Activated T-cell treated with anti-CD3 and anti-CD28 coated beads, Interleukin-2, amount 50 U/mL, for 72 hours (primary cell): ENCODE results near the gene MYBPC1. TPM values are rescaled to one million over a fixed set of nuclear protein-coding genes. Genes with fewer than 3 reads are reported as not detected.
"Not testable (repeated sequence)": the region's sequence is repeated elsewhere in the genome, so short reads cannot be mapped to it uniquely, and the experiment has no call there.

Experiments
- ATAC-seq, 2 donors: fragments of 150-1000 bp; cut with Tn5 transposase; replicated peaks in 1 of 2; 2 replicates each; pipeline ENCODE4 v1.10.0; 2021; ENCODE audit warnings: moderate library complexity in 2 of 2, mild to moderate bottlenecking in 1 of 2
- DNase-seq, 2 donors: peaks; one replicate each; pipeline ENCODE4 v3.0.0; 2021 to 2022; ENCODE audit warnings: mixed read lengths in 1 of 2
- H3K27ac Mint-ChIP-seq: one replicate; pipeline ENCODE4 v1.8.0; 2022; ENCODE audit warnings: mild to moderate bottlenecking, moderate library complexity, mixed read lengths
- H3K27me3 Mint-ChIP-seq: one replicate; pipeline ENCODE4 v1.8.0; 2022; ENCODE audit warnings: low read depth, mixed read lengths
- H3K36me3 Mint-ChIP-seq, 2 donors: one replicate each; pipeline ENCODE4 v1.8.0; 2022; ENCODE audit warnings: mixed read lengths in 2 of 2, mild to moderate bottlenecking in 1 of 2; ENCODE audit not compliant: insufficient read depth in 2 of 2
- H3K4me1 Mint-ChIP-seq: one replicate; pipeline ENCODE4 v1.8.0; 2022; ENCODE audit warnings: low read depth, mixed read lengths
- H3K4me3 Mint-ChIP-seq, 2 donors: one replicate each; pipeline ENCODE4 v1.8.0; 2022; ENCODE audit warnings: mild to moderate bottlenecking in 2 of 2, mixed read lengths in 2 of 2, moderate library complexity in 2 of 2
- H3K9me3 Mint-ChIP-seq, 2 donors: one replicate each; pipeline ENCODE4 v1.8.0; 2022; ENCODE audit warnings: mixed read lengths in 2 of 2
- total RNA-seq, 2 donors: library from RNA; stranded (reverse); gene quantifications; one replicate each; pipeline ENCODE4 v1.2.3, GENCODE V29; 2022

MYBPC1 gene
- total RNA-seq, 2 donors from 2014 or later, result not detected

DNA sequence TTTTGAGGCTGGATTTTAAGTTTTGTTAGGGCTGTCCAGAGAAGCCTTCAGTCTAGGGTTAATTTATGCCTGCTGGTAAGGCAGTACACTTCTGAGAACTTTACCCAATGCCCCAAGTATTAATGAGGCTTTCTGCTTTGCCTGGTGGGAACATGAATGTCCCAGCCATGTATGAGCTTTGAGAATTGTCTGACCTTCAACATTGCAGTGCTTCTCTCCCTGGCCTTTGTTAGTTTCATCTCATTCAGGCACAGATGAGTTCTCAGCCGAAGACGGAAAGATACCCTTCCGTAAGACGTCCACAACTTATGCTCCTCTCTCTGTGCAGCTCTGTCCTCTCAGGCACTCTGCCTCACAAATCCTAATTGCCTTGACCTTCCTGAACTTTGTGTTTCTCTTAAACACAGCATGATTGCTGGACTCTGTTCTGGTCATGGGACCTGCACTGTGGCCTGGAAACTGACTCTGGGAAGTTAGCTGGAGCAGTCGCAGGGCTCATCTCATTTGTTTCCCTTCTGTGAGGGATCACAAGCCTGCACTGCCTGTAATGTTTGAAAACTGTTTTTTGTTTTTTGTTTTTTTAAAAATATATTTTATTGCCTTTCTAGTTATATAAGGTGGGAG lies 118.4 kb downstream of the MYBPC1 start:
- no peaks in the 10 kb centered on the region for H3K9me3 Mint-ChIP-seq
- no peaks in the 10 kb centered on the region for H3K27me3 Mint-ChIP-seq
- peaks cover 14% of the 10 kb centered on the region for H3K4me1 Mint-ChIP-seq
- no peak for DNase-seq
- H3K4me3 Mint-ChIP-seq, result no peak overlapping the region
- H3K27ac Mint-ChIP-seq, result no peak overlapping the region
- ATAC-seq, result no peak
- peaks cover 0 to 2% of the 10 kb centered on the region in 2 donors for H3K36me3 Mint-ChIP-seq

GRCh38 chr12:101713930-101714329 lies 119.2 kb downstream of the MYBPC1 start:
- Mint-ChIP-seq H3K27ac (no peak overlapping the region), H3K4me1 (peaks cover 14% of the 10 kb centered on the region), H3K27me3 (no peaks in the 10 kb centered on the region), H3K4me3 (no peak overlapping the region), H3K36me3 (peaks cover 0 to 2% of the 10 kb centered on the region in 2 donors), H3K9me3 (no peaks in the 10 kb centered on the region)
- DNase-seq (no peak), ATAC-seq (no peak)

- Mint-ChIP-seq H3K9me3 (no peaks in the 10 kb centered on the region), H3K27me3 (no peaks in the 10 kb centered on the region), H3K4me3 (no peak overlapping the region), H3K27ac (no peak overlapping the region), H3K4me1 (peaks cover 5% of the 10 kb centered on the region), H3K36me3 (peaks cover 0 to 2% of the 10 kb centered on the region in 2 donors)
- DNase-seq (no peak), ATAC-seq (no peak)
Measured at GRCh38 chr12:101714877-101715444, 120.2 kb downstream of the MYBPC1 start.

DNA sequence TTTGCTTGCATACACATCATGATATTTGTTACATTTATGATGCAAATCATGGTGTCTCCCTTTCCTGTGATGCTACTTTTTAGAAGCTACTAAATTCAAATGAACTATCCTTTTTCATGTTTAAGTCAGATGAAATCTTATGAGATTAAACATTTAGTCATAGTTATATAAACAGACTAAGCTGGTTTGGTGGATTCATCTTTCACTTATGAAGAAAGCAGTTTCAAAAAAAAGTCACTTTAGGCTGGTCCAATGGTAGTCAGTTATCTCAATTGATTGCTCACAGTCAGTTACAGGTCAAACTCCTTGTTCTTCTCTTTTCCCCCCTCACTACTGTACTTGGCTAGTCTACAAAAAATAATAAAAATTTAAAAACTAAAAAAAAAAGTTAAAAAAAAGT lies 124.8 kb downstream of the MYBPC1 start:
- no peak overlapping the region for H3K4me3 Mint-ChIP-seq
- H3K9me3 Mint-ChIP-seq, result no peaks in the 10 kb centered on the region
- H3K27ac Mint-ChIP-seq, result no peak overlapping the region
- peaks cover 0 to 2% of the 10 kb centered on the region in 2 donors for H3K36me3 Mint-ChIP-seq
- ATAC-seq (no peak), DNase-seq (no peak)
- H3K4me1 Mint-ChIP-seq, result no peaks in the 10 kb centered on the region
- no peaks in the 10 kb centered on the region for H3K27me3 Mint-ChIP-seq

DNA sequence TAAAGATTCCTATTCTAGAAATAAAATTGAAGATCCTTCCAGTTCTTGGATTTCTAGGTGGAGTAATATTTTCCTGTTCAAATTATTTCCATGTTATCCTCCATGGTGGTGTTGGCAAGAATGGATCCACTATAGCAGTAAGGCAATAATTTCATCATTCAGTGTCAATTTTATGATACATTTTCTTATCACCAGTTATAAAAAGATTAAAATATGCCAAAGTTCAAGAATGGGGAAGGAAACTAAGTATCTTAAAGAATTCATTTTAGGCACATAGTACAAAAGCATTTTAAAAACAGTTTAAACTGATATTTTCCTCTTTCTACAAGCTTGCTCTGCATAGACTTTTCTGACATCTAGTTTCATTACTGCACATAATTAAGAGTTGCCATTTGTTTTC lies 125.3 kb downstream of the MYBPC1 start:
- Mint-ChIP-seq H3K4me3 (no peak overlapping the region), H3K4me1 (no peaks in the 10 kb centered on the region), H3K36me3 (peaks cover 0 to 2% of the 10 kb centered on the region in 2 donors), H3K27ac (no peak overlapping the region), H3K9me3 (no peaks in the 10 kb centered on the region), H3K27me3 (no peaks in the 10 kb centered on the region)
- DNase-seq (no peak), ATAC-seq (no peak)

DNA sequence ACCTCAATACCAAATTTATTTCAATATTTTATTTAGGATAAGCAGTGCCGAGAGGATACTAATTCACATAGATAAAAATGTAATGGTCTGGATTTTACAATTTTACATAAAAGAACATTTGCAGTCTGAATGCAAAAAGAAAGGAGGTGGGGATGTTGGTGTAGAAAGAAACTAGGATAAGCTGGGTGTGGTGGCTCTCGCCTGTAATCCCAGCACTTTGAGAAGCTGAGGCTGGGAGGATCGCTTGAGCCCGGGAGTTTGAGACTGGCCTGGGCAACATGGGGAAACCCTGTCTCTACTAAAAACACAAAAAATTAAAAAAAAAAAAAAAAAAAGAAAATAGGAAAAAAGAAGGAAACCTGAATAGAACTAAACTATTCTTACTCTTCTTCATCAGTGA lies 127.6 kb downstream of the MYBPC1 start:
- DNase-seq (no peak), ATAC-seq (no peak)
- no peak overlapping the region for H3K4me3 Mint-ChIP-seq
- peaks cover 0 to 2% of the 10 kb centered on the region in 2 donors for H3K36me3 Mint-ChIP-seq
- no peak overlapping the region for H3K27ac Mint-ChIP-seq
- H3K27me3 Mint-ChIP-seq, result no peaks in the 10 kb centered on the region
- H3K9me3 Mint-ChIP-seq, result no peaks in the 10 kb centered on the region
- H3K4me1 Mint-ChIP-seq, result peaks cover 5% of the 10 kb centered on the region

GRCh38 chr12:101727098-101727497 lies 132.3 kb downstream of the MYBPC1 start:
- Mint-ChIP-seq H3K9me3 (no peaks in the 10 kb centered on the region), H3K27ac (no peak overlapping the region), H3K4me1 (peaks cover 5% of the 10 kb centered on the region), H3K36me3 (peaks cover 0 to 1% of the 10 kb centered on the region in 2 donors), H3K4me3 (no peak overlapping the region), H3K27me3 (no peaks in the 10 kb centered on the region)
- no peak for DNase-seq
- no peak for ATAC-seq

DNA sequence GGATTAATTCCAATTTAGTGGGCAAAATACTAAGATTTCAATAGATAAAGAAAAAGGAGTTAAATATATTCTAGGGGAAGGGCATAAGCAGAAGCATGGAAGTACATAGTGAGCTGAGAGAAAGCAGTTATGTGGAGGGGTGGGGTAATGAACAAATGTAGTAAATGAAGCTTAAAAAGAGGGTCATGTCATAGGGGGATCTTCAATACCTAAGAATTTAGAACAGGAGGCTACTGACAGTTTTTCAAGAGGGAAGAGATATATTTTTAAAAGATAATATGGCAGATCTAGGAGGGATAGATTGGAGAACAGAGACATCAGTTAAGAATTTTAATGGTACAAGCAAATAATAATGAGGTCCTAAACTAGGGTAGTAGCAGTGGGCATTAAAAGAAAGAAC lies 135.1 kb downstream of the MYBPC1 start:
- Mint-ChIP-seq H3K4me1 (peaks cover 5% of the 10 kb centered on the region), H3K36me3 (peaks cover 0 to 4% of the 10 kb centered on the region in 2 donors), H3K27me3 (no peaks in the 10 kb centered on the region), H3K27ac (peak overlapping the region; percentile 47), H3K4me3 (no peak overlapping the region), H3K9me3 (no peaks in the 10 kb centered on the region)
- DNase-seq (no peak), ATAC-seq (no peak)

- no peaks in the 10 kb centered on the region for H3K9me3 Mint-ChIP-seq
- H3K27me3 Mint-ChIP-seq, result no peaks in the 10 kb centered on the region
- peaks cover 0 to 4% of the 10 kb centered on the region in 2 donors for H3K36me3 Mint-ChIP-seq
- H3K4me3 Mint-ChIP-seq, result no peak overlapping the region
- H3K4me1 Mint-ChIP-seq, result no peaks in the 10 kb centered on the region
- no peak for DNase-seq
- no peak for ATAC-seq
- H3K27ac Mint-ChIP-seq, result no peak overlapping the region
Measured at GRCh38 chr12:101732318-101732717, 137.5 kb downstream of the MYBPC1 start.

DNA sequence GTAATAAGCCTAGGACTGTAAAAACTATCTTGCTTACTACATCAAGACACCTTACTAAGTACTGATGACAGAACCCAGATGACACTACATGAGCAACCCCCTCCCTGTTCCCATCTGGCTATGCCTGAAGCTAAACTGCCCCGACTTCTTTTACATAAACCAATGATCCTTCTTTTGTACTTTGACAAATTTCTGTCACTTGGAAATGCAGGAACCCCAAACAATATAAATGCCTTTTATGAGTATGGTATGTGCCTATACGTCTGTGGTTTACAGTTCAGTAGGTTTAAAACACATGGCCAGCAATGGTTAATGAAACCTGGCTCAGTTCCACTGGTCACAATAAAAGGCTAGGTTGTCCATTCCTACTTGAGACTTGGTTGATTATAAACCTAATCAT lies 138.4 kb downstream of the MYBPC1 start:
- H3K4me1 Mint-ChIP-seq, result no peaks in the 10 kb centered on the region
- no peak for ATAC-seq
- no peak overlapping the region for H3K27ac Mint-ChIP-seq
- H3K9me3 Mint-ChIP-seq, result no peaks in the 10 kb centered on the region
- no peak overlapping the region for H3K4me3 Mint-ChIP-seq
- DNase-seq, result no peak
- no peaks in the 10 kb centered on the region for H3K27me3 Mint-ChIP-seq
- H3K36me3 Mint-ChIP-seq, result peaks cover 0 to 4% of the 10 kb centered on the region in 2 donors

- not testable (repeated sequence) for H3K9me3 Mint-ChIP-seq, H3K4me1 Mint-ChIP-seq, H3K4me3 Mint-ChIP-seq, H3K27me3 Mint-ChIP-seq, H3K27ac Mint-ChIP-seq, ATAC-seq, DNase-seq, H3K36me3 Mint-ChIP-seq
Measured at GRCh38 chr12:101734482-101734881, 139.7 kb downstream of the MYBPC1 start.

Other genes with a start within 250 kb of the MYBPC1 start
- gene ARL1, start 187.2 kb upstream of the MYBPC1 start, total RNA-seq, result 10 to 100 TPM; 61.1 to 68.9 TPM
- gene SPIC, start 119.6 kb upstream of the MYBPC1 start, total RNA-seq, result not detected
- gene CHPT1, start 102.7 kb downstream of the MYBPC1 start, total RNA-seq, result 10 to 100 TPM; 20.2 to 24.6 TPM
- gene SYCP3, start 144.5 kb downstream of the MYBPC1 start, total RNA-seq, result under 1 TPM; 0.30 to 0.91 TPM
- 10 to 100 TPM; 32.3 to 44.3 TPM for gene GNPTAB, start 236.0 kb downstream of the MYBPC1 start, total RNA-seq